Gastroesophageal sphincter (tissue), 4 donors: ENCODE results near the gene INKA2. TPM values are rescaled to one million over a fixed set of nuclear protein-coding genes. Genes with fewer than 3 reads are reported as not detected.

Experiments
- ATAC-seq: fragments of 150-250 bp; one replicate; pipeline ENCODE4 v1.9.1; 2016; ENCODE audit warnings: mild to moderate bottlenecking, moderate library complexity
- H3K27ac ChIP-seq, 4 donors: fragments of 200-600 bp; sonication (generic) in 3 of 4; 1 replicate in 3 of 4; 2 replicates in 1 of 4; pipeline ENCODE4 v1.5.1; 2016 to 2019
- H3K27me3 ChIP-seq: fragments of 200-600 bp; sonication (generic); one replicate; pipeline ENCODE4 v1.5.1; 2019
- H3K36me3 ChIP-seq, 2 donors: fragments of 200-600 bp; sonication (generic); one replicate each; pipeline ENCODE4 v1.5.1; 2019; ENCODE audit warnings: control low read depth in 1 of 2
- H3K4me1 ChIP-seq, 3 donors: fragments of 200-600 bp; sonication (generic); 1 replicate in 2 of 3; 2 replicates in 1 of 3; pipeline ENCODE4 v1.5.1; 2016 to 2019; ENCODE audit warnings: control low read depth in 2 of 3
- H3K4me3 ChIP-seq, 2 donors: fragments of 200-600 bp; sonication (generic); one replicate each; pipeline ENCODE4 v1.5.1; 2019; ENCODE audit warnings: mild to moderate bottlenecking in 1 of 2, moderate library complexity in 1 of 2
- H3K9me3 ChIP-seq, 3 donors: fragments of 200-600 bp; sonication (generic); one replicate each; pipeline ENCODE4 v1.5.1; 2017 to 2019; ENCODE audit warnings: control low read depth in 2 of 3
- EP300 ChIP-seq: sonication (generic); formaldehyde crosslinking; IDR thresholded peaks from one replicate; pipeline ENCODE4 v1.6.1; 2017; ENCODE audit warnings: antibody characterized with exemption, mild to moderate bottlenecking
- POLR2A ChIP-seq, 2 donors: fragments of 450-650 bp; IDR thresholded peaks; one replicate each; pipeline ENCODE4 v1.6.1; 2017; ENCODE audit warnings: antibody characterized with exemption in 2 of 2, mild to moderate bottlenecking in 2 of 2, moderate library complexity in 1 of 2
- POLR2AphosphoS5 ChIP-seq: sonication (generic); formaldehyde crosslinking; IDR thresholded peaks from one replicate; pipeline ENCODE4 v1.6.1; 2017; ENCODE audit warnings: antibody characterized with exemption
- WGBS, 2 donors: methylation state at CpG; one replicate each; pipeline ENCODE4 v1.1.5; 2018; ENCODE audit warnings: low coverage in 1 of 2; 5-methylcytosine and 5-hydroxymethylcytosine counted together
- total RNA-seq, 4 donors: library from RNA; depleted of rRNA; stranded (reverse); fragments of >200 nt; gene quantifications; one replicate each; pipeline ENCODE4 v1.1.0, GENCODE V29; 2016
- TF ChIP-seq, protein P1 (sequence below), 4 experiments: fragments of 200-600 bp in 2 of 4; fragments of 450-650 bp in 2 of 4; sonication (generic) in 1 of 4; IDR thresholded peaks; one replicate each; pipeline ENCODE4 v1.5.1; 2017 to 2019; ENCODE audit warnings: antibody characterized with exemption in 4 of 4, mild to moderate bottlenecking in 2 of 4, moderate library complexity in 2 of 4

Gene INKA2
- total RNA-seq, 4 donors from 2014 or later, result 7.2 to 12.8 (median 8.8) TPM

DNA sequence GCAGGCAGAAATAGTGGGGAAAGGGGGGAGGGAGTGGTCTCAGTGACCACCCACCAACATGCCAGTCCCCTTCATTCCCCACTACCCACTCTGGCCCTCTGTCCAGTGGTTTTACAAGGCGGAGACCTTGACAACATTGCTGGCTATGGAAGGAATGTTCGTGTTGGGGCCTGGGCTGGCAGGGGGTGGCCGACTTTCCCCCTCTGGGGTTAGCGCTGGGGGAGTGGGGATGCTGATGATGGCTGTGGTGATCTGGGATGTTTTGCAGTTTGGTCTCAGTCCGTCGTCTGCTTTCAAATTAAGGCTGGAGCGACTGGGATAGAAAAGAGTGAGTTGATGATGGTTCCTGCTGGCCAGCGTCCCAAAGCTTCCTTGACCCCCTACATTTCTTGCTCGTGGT, 36.8 kb upstream of the INKA2 start:
- Histone ChIP-seq H3K4me3 (no peak overlapping the region), H3K27me3 (no peaks in the 10 kb centered on the region), H3K27ac (no peak overlapping the region), H3K9me3 (no peaks in the 10 kb centered on the region), H3K36me3 (peaks cover 0 to 60% of the 10 kb centered on the region in 2 donors), H3K4me1 (no peaks in the 10 kb centered on the region)
- TF ChIP-seq POLR2A (IDR thresholded peaks at IDR 0.05), result no peak
- TF ChIP-seq, protein P1, sequence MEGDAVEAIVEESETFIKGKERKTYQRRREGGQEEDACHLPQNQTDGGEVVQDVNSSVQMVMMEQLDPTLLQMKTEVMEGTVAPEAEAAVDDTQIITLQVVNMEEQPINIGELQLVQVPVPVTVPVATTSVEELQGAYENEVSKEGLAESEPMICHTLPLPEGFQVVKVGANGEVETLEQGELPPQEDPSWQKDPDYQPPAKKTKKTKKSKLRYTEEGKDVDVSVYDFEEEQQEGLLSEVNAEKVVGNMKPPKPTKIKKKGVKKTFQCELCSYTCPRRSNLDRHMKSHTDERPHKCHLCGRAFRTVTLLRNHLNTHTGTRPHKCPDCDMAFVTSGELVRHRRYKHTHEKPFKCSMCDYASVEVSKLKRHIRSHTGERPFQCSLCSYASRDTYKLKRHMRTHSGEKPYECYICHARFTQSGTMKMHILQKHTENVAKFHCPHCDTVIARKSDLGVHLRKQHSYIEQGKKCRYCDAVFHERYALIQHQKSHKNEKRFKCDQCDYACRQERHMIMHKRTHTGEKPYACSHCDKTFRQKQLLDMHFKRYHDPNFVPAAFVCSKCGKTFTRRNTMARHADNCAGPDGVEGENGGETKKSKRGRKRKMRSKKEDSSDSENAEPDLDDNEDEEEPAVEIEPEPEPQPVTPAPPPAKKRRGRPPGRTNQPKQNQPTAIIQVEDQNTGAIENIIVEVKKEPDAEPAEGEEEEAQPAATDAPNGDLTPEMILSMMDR (IDR thresholded peaks at IDR 0.05), result no peak
- TF ChIP-seq EP300, result no peak
- no peak for TF ChIP-seq POLR2AphosphoS5
- ATAC-seq, result no peak
- WGBS, 2 donors, result 57 to 74% methylated on average over 2 to 9 of the region's 9 CpGs

- Histone ChIP-seq H3K4me3 (no peak overlapping the region), H3K9me3 (no peaks in the 10 kb centered on the region), H3K4me1 (peaks cover 0 to 23% (median 0%) of the 10 kb centered on the region in 3 donors), H3K27ac (peak overlapping the region in 1 of 4 donors; percentile 8), H3K36me3 (peaks cover 0 to 54% of the 10 kb centered on the region in 2 donors), H3K27me3 (no peaks in the 10 kb centered on the region)
- 51 to 68% methylated on average over 2 to 4 of the region's 4 CpGs for WGBS, 2 donors
- TF ChIP-seq POLR2A (IDR thresholded peaks at IDR 0.05) (no peak), POLR2AphosphoS5 (peak; percentile 27), EP300 (no peak)
- TF ChIP-seq, protein P1 (IDR thresholded peaks at IDR 0.05), result no peak
- no peak for ATAC-seq
Observed at GRCh38 chr1:111770916-111771315, 31.7 kb upstream of the INKA2 start.

GRCh38 chr1:111769517-111770146, 30.4 kb upstream of the INKA2 start:
- Histone ChIP-seq H3K4me3 (no peak overlapping the region), H3K27me3 (no peaks in the 10 kb centered on the region), H3K36me3 (peaks cover 0 to 57% of the 10 kb centered on the region in 2 donors), H3K27ac (peak overlapping the region in 1 of 4 donors; percentile 46), H3K9me3 (no peaks in the 10 kb centered on the region), H3K4me1 (peaks cover 0 to 23% (median 0%) of the 10 kb centered on the region in 3 donors)
- 22 to 28% methylated on average over 6 of the region's 6 CpGs for WGBS, 2 donors
- TF ChIP-seq EP300 (no peak), POLR2AphosphoS5 (peak; percentile 33), POLR2A (IDR thresholded peaks at IDR 0.05) (no peak)
- TF ChIP-seq, protein P1 (IDR thresholded peaks at IDR 0.05), result peak; percentile 73 to 94 (median 86)
- no peak for ATAC-seq

DNA sequence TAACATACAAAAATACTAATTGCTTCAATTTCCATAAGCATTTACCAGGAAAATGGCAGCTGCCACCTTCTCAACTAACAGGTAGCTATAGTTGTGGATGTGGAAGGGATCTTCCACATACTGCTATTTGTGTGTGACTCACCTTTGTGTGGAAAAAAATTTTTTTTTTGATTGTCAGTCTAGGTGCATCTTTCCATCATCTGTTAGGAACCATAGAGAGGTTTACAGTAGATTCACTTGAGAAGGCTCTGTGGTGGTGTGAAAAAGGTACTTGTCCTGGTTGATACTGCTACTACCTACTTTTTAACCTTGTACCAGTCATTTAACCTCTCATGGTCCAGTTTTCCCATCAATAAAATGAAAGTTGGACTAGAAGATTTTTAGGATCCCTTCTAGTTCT, 29.4 kb upstream of the INKA2 start:
- no peaks in the 10 kb centered on the region for H3K27me3 ChIP-seq
- peaks cover 0 to 23% (median 0%) of the 10 kb centered on the region in 3 donors for H3K4me1 ChIP-seq
- ATAC-seq, result no peak
- no peak overlapping the region for H3K4me3 ChIP-seq
- TF ChIP-seq, protein P1 (IDR thresholded peaks at IDR 0.05), result no peak
- TF ChIP-seq EP300 (no peak), POLR2AphosphoS5 (no peak), POLR2A (IDR thresholded peaks at IDR 0.05) (no peak)
- H3K27ac ChIP-seq, result peak overlapping the region in 1 of 4 donors; percentile 56
- peaks cover 0 to 67% of the 10 kb centered on the region in 2 donors for H3K36me3 ChIP-seq
- H3K9me3 ChIP-seq, result no peaks in the 10 kb centered on the region

GRCh38 chr1:111768023-111768422, 28.8 kb upstream of the INKA2 start:
- H3K9me3 ChIP-seq, result no peaks in the 10 kb centered on the region
- peak overlapping the region in 1 of 4 donors; percentile 56 for H3K27ac ChIP-seq
- no peak for TF ChIP-seq POLR2AphosphoS5
- no peak for TF ChIP-seq EP300
- no peak for TF ChIP-seq POLR2A (IDR thresholded peaks at IDR 0.05)
- TF ChIP-seq, protein P1 (IDR thresholded peaks at IDR 0.05), result no peak
- H3K36me3 ChIP-seq, result peaks cover 0 to 73% of the 10 kb centered on the region in 2 donors
- no peaks in the 10 kb centered on the region for H3K27me3 ChIP-seq
- peaks cover 0 to 23% (median 0%) of the 10 kb centered on the region in 3 donors for H3K4me1 ChIP-seq
- no peak for ATAC-seq
- no peak overlapping the region for H3K4me3 ChIP-seq
